Keratinocyte (primary cell): Measurements from ENCODE around the gene TBX3. TPM values are rescaled to one million over a fixed set of nuclear protein-coding genes. Genes with fewer than 3 reads are reported as not detected.

Experiments
- DNase-seq: peaks from one replicate; pipeline ENCODE4 v3.0.0-alpha.2; 2011; ENCODE audit warnings: low read depth, missing footprints, low spot score
- FAIRE-seq: peaks from 2 replicates; lab custom pipeline; 2011; peaks lifted over from hg19 to GRCh38; lab: Jason Lieb, UNC
- H2AFZ ChIP-seq: 2 replicates; pipeline ENCODE4 v1.6.0; 2012; ENCODE audit warnings: low read length, control low read depth, inconsistent platforms; ENCODE audit not compliant: control insufficient read depth
- H3K27ac ChIP-seq: 2 replicates; pipeline ENCODE4 v1.5.1; 2011; ENCODE audit warnings: low read length; ENCODE audit not compliant: control insufficient read depth, insufficient read depth
- H3K27me3 ChIP-seq: 3 replicates; pipeline ENCODE4 v1.6.0; 2011; ENCODE audit warnings: low read length; ENCODE audit not compliant: control insufficient read depth, insufficient read depth; ENCODE audit errors: extremely low read depth
- H3K36me3 ChIP-seq, 2 experiments: 2 replicates in 1 of 2; 3 replicates in 1 of 2; pipeline ENCODE4 v1.5.1; 2011; ENCODE audit warnings: low read length in 2 of 2, mild to moderate bottlenecking in 1 of 2; ENCODE audit not compliant: control insufficient read depth in 2 of 2, insufficient read depth in 2 of 2; ENCODE audit errors: extremely low read depth in 1 of 2
- H3K4me1 ChIP-seq: 3 replicates; pipeline ENCODE4 v1.5.1; 2011; ENCODE audit warnings: low read length; ENCODE audit not compliant: control insufficient read depth, insufficient read depth; ENCODE audit errors: extremely low read depth
- H3K4me2 ChIP-seq: 3 replicates; pipeline ENCODE4 v1.6.0; 2011; ENCODE audit warnings: low read depth, low read length; ENCODE audit not compliant: control insufficient read depth, insufficient read depth; ENCODE audit errors: extremely low read depth
- H3K4me3 ChIP-seq, 3 experiments: fragments of 200-600 bp in 1 of 3; sonication (generic) in 1 of 3; 2 replicates in 2 of 3; 3 replicates in 1 of 3; pipeline ENCODE4 v1.5.1; 2011 to 2016; ENCODE audit warnings: low read length in 3 of 3, mild to moderate bottlenecking in 3 of 3, control low read depth in 2 of 3, inconsistent platforms in 1 of 3, low read depth in 1 of 3, mixed read lengths in 1 of 3, mixed run types in 1 of 3, moderate library complexity in 1 of 3; ENCODE audit not compliant: control insufficient read depth in 2 of 3, insufficient read depth in 2 of 3; ENCODE audit errors: extremely low read depth in 1 of 3
- H3K79me2 ChIP-seq: 2 replicates; pipeline ENCODE4 v1.6.0; 2012; ENCODE audit warnings: low read length; ENCODE audit not compliant: control insufficient read depth, insufficient read depth
- H3K9ac ChIP-seq: 3 replicates; pipeline ENCODE4 v1.6.0; 2011; ENCODE audit warnings: low read length; ENCODE audit not compliant: control insufficient read depth, insufficient read depth; ENCODE audit errors: extremely low read depth
- H3K9me1 ChIP-seq: 3 replicates; pipeline ENCODE4 v1.6.0; 2011; ENCODE audit warnings: low read length; ENCODE audit not compliant: control insufficient read depth, insufficient read depth; ENCODE audit errors: extremely low read depth
- H3K9me3 ChIP-seq: 2 replicates; pipeline ENCODE4 v1.5.1; 2012; ENCODE audit warnings: low read depth, low read length; ENCODE audit not compliant: control insufficient read depth
- H4K20me1 ChIP-seq: 3 replicates; pipeline ENCODE4 v1.6.0; 2011; ENCODE audit warnings: low read length; ENCODE audit not compliant: control insufficient read depth, insufficient read depth; ENCODE audit errors: extremely low read depth
- CTCF ChIP-seq, 3 experiments: IDR thresholded peaks in 1 of 3; conservative IDR thresholded peaks in 1 of 3; optimal IDR thresholded peaks in 1 of 3; 2 replicates in 2 of 3; 3 replicates in 1 of 3; pipeline versions ENCODE3 to v1.5.1; 2011; ENCODE audit warnings: low read length in 3 of 3, mild to moderate bottlenecking in 3 of 3, moderate library complexity in 2 of 3, control low read depth in 1 of 3, inconsistent platforms in 1 of 3; ENCODE audit not compliant: insufficient read depth in 2 of 3; ENCODE audit errors: extremely low read depth in 1 of 3
- EZH2 ChIP-seq: IDR thresholded peaks from one replicate; pipeline ENCODE4 v1.6.1; 2012; ENCODE audit warnings: inconsistent platforms, mild to moderate bottlenecking, low read length, moderate library complexity
- dilution Hi-C: fragments of 300-500 bp; cut with MboI; formaldehyde crosslinking; loops from one replicate; pipeline ENCODE4 v1.7.0; 2020; ENCODE audit warnings: low sequenced_read_pairs; ENCODE audit not compliant: extremely low pct_ligation_motif_present
- polyA plus RNA-seq, 5 experiments: library from polyadenylated mRNA; depleted of rRNA in 3 of 5; stranded (reverse) in 3 of 5; stranded (forward) in 1 of 5; unstranded in 1 of 5; fragments of >200 nt; gene quantifications; 1 replicate in 1 of 5; 2 replicates in 3 of 5; 3 replicates in 1 of 5; pipeline versions ENCODE4 v1.2.1 to v1.2.3, GENCODE V29; 2011 to 2012; ENCODE audit warnings: missing spikeins in 2 of 5, low read depth in 1 of 5, low replicate concordance in 1 of 5

TBX3 gene
- polyA plus RNA-seq, 1 donor (not counting 4 experiments of a cell fraction or from before 2014, with no cell fraction given): 7.8 TPM

- Histone ChIP-seq H4K20me1 (no peaks in the 10 kb centered on the region), H3K4me3 (peak overlapping the region; percentile 78 to 89 (median 78)), H3K9me1 (no peaks in the 10 kb centered on the region), H3K27me3 (no peaks in the 10 kb centered on the region), H3K27ac (peak overlapping the region; percentile 79), H3K4me1 (peaks cover 13% of the 10 kb centered on the region), H3K79me2 (peaks cover 42% of the 10 kb centered on the region), H3K9me3 (no peaks in the 10 kb centered on the region), H3K9ac (peak overlapping the region; percentile 85), H3K36me3 (peaks cover 5 to 13% of the 10 kb centered on the region in 2 experiments), H2AFZ (no peak overlapping the region), H3K4me2 (peak overlapping the region; percentile 98)
- FAIRE-seq (no peak), DNase-seq (no peak)
- no peak for TF ChIP-seq CTCF (optimal IDR thresholded peaks at IDR 0.05 in 1 of 3, IDR thresholded peaks at IDR 0.05 in 1 of 3, conservative IDR thresholded peaks at IDR 0.05 in 1 of 3; ENCODE audit: extremely low read depth in 1 of 3, insufficient read depth in 2 of 3, low read length in 3 of 3)
- no peak for TF ChIP-seq EZH2
- dilution Hi-C loops: no loop called here
Observed at GRCh38 chr12:114681116-114681871, 2.7 kb downstream of the TBX3 start.

- DNase-seq: no peak
Observed at GRCh38 chr12:114680604-114681069, 3.3 kb downstream of the TBX3 start.

More at GRCh38 chr12:114680604-114681069, 3.3 kb downstream of the TBX3 start:
- dilution Hi-C loops: no loop called here
- H3K27ac ChIP-seq: no peak overlapping the region
- H3K4me3 ChIP-seq: peak overlapping the region in 1 of 3 experiments; percentile 78
- H3K36me3 ChIP-seq: peaks cover 8 to 18% of the 10 kb centered on the region in 2 experiments
- H3K9me1 ChIP-seq: no peaks in the 10 kb centered on the region
- H4K20me1 ChIP-seq: no peaks in the 10 kb centered on the region
- no peak overlapping the region for H3K9ac ChIP-seq
- no peak overlapping the region for H2AFZ ChIP-seq
- H3K4me1 ChIP-seq: peaks cover 13% of the 10 kb centered on the region
- H3K79me2 ChIP-seq: peaks cover 42% of the 10 kb centered on the region
- TF ChIP-seq CTCF (optimal IDR thresholded peaks at IDR 0.05 in 1 of 3, IDR thresholded peaks at IDR 0.05 in 1 of 3, conservative IDR thresholded peaks at IDR 0.05 in 1 of 3; ENCODE audit: extremely low read depth in 1 of 3, insufficient read depth in 2 of 3, low read length in 3 of 3) (no peak), EZH2 (no peak)
- no peaks in the 10 kb centered on the region for H3K9me3 ChIP-seq
- FAIRE-seq: no peak
- H3K4me2 ChIP-seq: peak overlapping the region; percentile 98
- H3K27me3 ChIP-seq: no peaks in the 10 kb centered on the region
